Glomerular visceral epithelial cell (primary cell): ENCODE measurements around the gene TULP1.
"Not testable (repeated sequence)": the region's sequence is repeated elsewhere in the genome, so short reads cannot be mapped to it uniquely, and the experiment has no call there.

Source experiments
- DNase-seq: peaks from one replicate; pipeline ENCODE4 v3.0.0-alpha.2; 2016; ENCODE audit errors: extremely low spot score

Gene TULP1

GRCh38 chr6:35521235-35521634, 8.5 kb upstream of the TULP1 start:
- no peak for DNase-seq

DNA sequence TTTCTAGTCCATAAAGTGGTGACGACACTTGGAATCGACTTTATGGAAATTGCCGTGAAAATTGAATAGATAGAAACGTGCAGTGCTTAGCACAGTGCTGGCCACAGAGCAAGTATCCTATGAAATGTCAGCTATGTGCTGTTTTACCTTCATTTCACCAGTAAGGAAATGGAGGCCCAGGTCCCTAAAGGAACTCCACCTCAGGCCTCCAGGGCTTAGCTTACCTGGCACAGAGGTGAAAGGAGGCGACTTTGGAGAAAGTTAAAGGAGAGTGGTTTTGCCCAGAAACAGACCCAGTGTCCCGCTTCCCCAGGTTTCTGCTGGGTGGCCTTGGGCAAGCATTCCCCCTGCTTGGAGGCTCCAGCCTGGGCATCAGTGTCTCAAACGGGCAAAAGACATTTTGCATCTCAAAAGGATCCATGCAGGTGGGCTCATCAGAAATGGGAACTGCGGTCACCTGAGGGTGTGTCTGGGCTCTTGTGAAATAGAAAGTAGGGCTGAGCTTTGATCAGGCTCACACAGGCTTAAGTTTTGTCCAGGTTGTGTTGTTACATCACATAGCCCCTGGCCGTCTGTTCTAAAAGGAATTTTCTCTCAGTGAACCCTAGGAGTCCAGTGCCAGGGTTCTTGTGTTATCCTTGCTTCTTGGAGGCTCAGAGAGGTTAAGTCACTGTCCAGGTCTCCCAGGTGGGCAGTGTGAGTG, 6.8 kb upstream of the TULP1 start:
- DNase-seq, result no peak

- no peak for DNase-seq
Measured at GRCh38 chr6:35518566-35519312, 6.0 kb upstream of the TULP1 start.

- DNase-seq, result not testable (repeated sequence)
Measured at GRCh38 chr6:35517978-35518377, 5.3 kb upstream of the TULP1 start.

GRCh38 chr6:35516712-35517111, 4.0 kb upstream of the TULP1 start:
- DNase-seq, result no peak

GRCh38 chr6:35515939-35516338, 3.2 kb upstream of the TULP1 start:
- not testable (repeated sequence) for DNase-seq

DNA sequence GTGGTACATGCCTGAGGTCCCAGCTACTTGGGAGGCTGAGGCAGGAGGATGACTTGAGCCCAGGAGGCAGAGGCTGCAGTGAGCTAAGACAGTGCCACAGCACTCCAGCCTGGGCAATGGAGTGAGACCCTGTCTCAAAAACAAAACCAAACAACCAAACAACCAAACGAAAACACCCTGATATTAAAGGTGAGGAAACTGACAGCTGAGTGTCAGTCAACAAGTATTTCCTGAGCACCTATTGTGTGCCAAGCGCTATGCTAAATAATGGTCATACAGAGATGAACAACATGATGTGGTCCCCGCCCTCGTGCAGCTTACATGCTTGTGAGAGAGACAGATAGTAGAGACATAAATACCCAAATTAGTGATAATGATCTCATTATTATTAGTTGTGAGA, 1.9 kb upstream of the TULP1 start:
- DNase-seq, result no peak

GRCh38 chr6:35512006-35512405, 690 bp downstream of the TULP1 start:
- DNase-seq, result no peak

- no peak for DNase-seq
Measured at GRCh38 chr6:35511562-35511941, 1.1 kb downstream of the TULP1 start.

GRCh38 chr6:35510916-35511561, 1.7 kb downstream of the TULP1 start:
- DNase-seq, result no peak

- DNase-seq, result no peak
Measured at GRCh38 chr6:35508542-35508941, 4.2 kb downstream of the TULP1 start.

GRCh38 chr6:35508027-35508426, 4.7 kb downstream of the TULP1 start:
- no peak for DNase-seq

DNA sequence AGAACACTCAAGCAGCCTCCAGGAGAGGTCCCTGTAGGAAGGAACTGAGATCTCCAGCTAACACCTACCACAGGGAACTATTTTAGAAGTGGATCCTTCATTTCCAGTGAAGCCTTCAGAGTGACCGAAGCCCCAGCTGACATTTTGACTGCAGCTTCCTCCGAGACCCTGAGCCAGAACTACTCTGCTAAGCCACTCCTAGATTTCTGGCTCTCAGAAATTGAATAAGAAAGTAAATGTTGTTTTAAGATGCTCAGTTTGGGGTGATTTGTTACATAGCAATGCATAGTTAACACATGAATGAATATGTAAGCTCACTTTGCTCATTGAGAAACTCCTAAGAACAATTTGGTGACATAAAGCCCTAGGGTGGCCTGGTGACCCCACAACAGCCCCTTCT, 5.5 kb downstream of the TULP1 start:
- no peak for DNase-seq

GRCh38 chr6:35506536-35506935, 6.2 kb downstream of the TULP1 start:
- DNase-seq, result no peak

GRCh38 chr6:35505999-35506412, 6.7 kb downstream of the TULP1 start:
- no peak for DNase-seq

GRCh38 chr6:35503534-35503933, 9.2 kb downstream of the TULP1 start:
- DNase-seq, result no peak

- DNase-seq, result no peak
Measured at GRCh38 chr6:35501784-35502183, 10.9 kb downstream of the TULP1 start.

DNA sequence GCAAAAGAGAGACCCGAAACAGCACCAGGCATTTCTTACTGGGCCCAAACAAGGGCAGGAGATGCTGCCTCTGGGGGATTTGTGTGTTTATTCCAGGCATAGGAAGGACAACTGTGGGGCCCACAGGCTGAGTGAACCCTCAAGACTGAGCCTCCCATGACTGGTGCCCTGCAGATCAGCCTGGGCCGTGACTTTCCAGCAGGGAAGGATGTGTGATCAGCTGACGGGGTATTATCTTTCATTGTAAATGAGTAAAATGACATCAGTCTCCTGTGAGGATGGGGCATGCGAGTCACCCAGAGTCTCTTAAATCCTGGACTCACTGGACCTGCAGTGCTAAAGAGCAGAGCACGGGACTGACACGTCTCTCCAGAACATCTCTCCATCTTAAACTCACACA, 11.9 kb downstream of the TULP1 start:
- peak; percentile 65 for DNase-seq

DNA sequence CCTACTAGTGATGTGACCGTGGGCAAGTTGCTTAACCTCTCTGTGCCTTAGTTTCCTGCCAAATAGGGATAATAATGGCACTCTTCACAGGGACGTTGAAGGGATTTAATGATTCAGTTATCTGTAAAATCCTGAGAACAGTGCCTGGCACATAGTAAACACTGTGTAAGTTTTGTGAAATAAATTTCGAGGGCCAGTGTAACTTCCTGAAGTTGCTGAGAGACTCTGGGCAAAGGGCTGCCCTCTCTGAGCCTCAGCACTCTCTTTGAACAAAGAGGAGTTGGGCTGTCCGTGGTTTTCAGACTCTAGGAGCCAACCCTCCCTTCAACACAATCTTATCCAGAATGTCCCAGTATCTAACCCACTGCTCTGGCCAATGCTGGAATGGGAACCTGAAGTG, 13.3 kb downstream of the TULP1 start:
- no peak for DNase-seq

DNA sequence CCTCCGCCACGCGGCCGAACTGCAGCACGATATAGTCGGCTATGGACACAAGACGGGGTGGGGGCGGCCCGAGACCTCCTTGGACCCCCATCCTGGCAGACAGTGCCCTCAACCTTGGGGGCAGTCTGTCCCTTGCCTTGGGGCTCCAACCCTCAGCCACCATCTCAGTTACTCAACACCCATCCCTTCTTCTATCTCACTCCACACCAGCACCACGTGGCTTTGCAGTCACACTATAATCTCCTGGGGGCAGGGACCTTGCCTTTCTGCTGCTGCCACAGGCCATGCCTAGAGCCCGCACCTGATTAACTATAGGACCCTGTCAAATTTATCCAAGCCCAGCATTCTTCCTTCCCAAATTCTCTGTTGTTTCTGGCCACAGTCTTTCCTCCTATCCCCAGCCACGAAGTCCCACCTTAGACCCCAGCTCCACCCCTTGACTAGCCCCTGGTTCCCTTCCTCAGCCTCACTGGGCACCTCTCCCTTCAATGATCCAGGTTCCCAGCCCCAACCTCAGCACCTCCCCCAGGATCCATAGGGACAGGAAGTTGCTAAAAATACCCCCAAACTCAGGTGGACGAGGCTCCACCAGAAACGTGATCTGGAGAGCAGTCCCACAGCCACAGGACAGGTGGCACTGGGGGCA, 14.2 kb downstream of the TULP1 start:
- no peak for DNase-seq

- peak; percentile 77 for DNase-seq
Measured at GRCh38 chr6:35497571-35498421, 14.9 kb downstream of the TULP1 start.
